ENCODE measurements around the gene ZNF629. TPM values are rescaled to one million over a fixed set of nuclear protein-coding genes. Genes with fewer than 3 reads are reported as not detected.

The ZNF629 gene
- total and polyA plus RNA-seq, 2 of the 4 experiments (the other 2 are of a cell fraction) = 7.3 to 9.1 TPM

DNA sequence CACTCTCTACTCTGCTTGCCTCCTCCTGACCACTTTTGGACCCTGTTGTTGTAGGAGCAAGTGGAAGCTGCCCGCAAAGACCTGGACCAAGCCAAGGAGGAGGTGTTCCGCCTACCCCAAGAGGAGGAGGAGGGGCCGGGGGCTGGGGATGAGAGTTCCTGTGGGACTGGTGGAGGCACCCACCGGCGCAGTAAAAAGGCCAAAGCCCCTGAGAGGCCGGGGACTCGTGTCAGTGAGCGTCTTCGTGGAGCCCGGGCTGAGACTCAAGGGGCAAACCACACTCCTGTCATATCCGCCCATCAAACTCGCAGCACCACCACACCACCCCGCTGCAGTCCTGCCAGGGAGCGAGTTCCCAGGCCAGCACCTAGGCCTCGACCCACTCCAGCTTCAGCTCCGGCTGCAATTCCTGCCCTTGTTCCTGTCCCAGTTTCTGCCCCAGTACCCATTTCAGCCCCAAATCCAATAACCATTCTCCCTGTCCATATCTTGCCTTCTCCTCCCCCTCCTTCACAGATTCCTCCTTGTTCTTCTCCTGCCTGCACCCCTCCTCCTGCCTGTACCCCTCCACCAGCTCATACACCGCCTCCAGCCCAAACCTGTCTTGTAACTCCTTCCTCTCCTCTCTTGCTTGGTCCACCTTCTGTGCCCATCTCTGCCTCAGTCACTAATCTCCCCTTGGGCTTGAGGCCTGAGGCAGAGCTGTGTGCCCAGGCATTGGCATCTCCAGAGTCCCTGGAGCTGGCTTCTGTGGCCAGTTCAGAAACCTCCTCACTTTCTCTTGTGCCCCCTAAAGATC, 49.8 kb downstream of the ZNF629 start:
- Histone ChIP-seq H3K27ac (ENCODE audit: insufficient read depth, low read length) (no peak overlapping the region), H4K20me1 (ENCODE audit: insufficient read depth, low read length) (peaks cover 8% of the 10 kb centered on the region; the same call in 1 of the 2 replicates), H2BK120ac (ENCODE audit: low read depth, low read length) (no peak overlapping the region), H2BK20ac (ENCODE audit: low read depth, low read length) (no peak overlapping the region), H3K27me3 (ENCODE audit: control insufficient read depth, insufficient read depth, low read length) (no peaks in the 10 kb centered on the region), H4K91ac (ENCODE audit: insufficient read depth, low read depth, low read length) (no peak overlapping the region), H2BK5ac (ENCODE audit: low read depth, low read length, poor library complexity, severe bottlenecking) (no peak overlapping the region), H3K23ac (ENCODE audit: low read depth, low read length) (no peak overlapping the region), H3K79me1 (ENCODE audit: low read depth in 1 of 2, low read length in 2 of 2) (peaks cover 11 to 44% of the 10 kb centered on the region in 2 experiments), H3K9me1 (ENCODE audit: insufficient read depth, low read length) (peaks cover 14% of the 10 kb centered on the region), H4K5ac (ENCODE audit: low read depth, low read length) (no peak overlapping the region), H3K56ac (ENCODE audit: extremely low read depth, insufficient read depth, low read length) (no peak overlapping the region), H3K4me2 (ENCODE audit: low read depth, low read length) (no peak overlapping the region), H4K8ac (ENCODE audit: low read depth in 2 of 2, low read length in 2 of 2) (no peak overlapping the region), H2AFZ (replicated peaks; ENCODE audit: low read length, poor library complexity) (no peak overlapping the region), H3K36me3 (ENCODE audit: control insufficient read depth, insufficient read depth, low read length) (peaks cover 64% of the 10 kb centered on the region), H3K18ac (ENCODE audit: low read depth, low read length) (no peak overlapping the region), H2BK15ac (ENCODE audit: low read depth, low read length) (no peak overlapping the region), H3K4me1 (ENCODE audit: control insufficient read depth, insufficient read depth, low read length) (peaks cover 14% of the 10 kb centered on the region), H3K9ac (ENCODE audit: low read depth, low read length) (no peak overlapping the region), H2AK9ac (replicated peaks; ENCODE audit: low read depth, low read length, poor library complexity) (no peak overlapping the region), H3K4me3 (ENCODE audit: insufficient read depth, low read depth, low read length) (no peak overlapping the region), H2AK5ac (ENCODE audit: low read depth, low read length) (no peak overlapping the region), H3K4ac (ENCODE audit: low read depth, low read length) (no peak overlapping the region), H3K14ac (replicated peaks; ENCODE audit: low read depth, low read length) (no peak overlapping the region), H3K9me3 (ENCODE audit: control insufficient read depth, insufficient read depth, low read length) (no peaks in the 10 kb centered on the region)
- no TSS peak for BruUV-seq (replicated peaks)
- in situ Hi-C loops (cut with MboI; ENCODE audit: low sequenced_read_pairs) = no loop called here
- POLR2A ChIA-PET (ENCODE audit: unreplicated experiment) = no interaction called here
- ATAC-seq (ENCODE audit: low read depth) (no peak), DNase-seq (no peak)
- dilution Hi-C loops (cut with HindIII; ENCODE audit: low sequenced_read_pairs, unreplicated experiment) = no loop called here
- CTCF ChIA-PET = no interaction called here
- TF ChIP-seq BHLHE40 (IDR thresholded peaks at IDR 0.05; ENCODE audit: low read depth, low read length) (no peak), SMC3 (IDR thresholded peaks at IDR 0.05; ENCODE audit: low read depth, low read length) (no peak), NFE2L2 (IDR thresholded peaks at IDR 0.05; ENCODE audit: low read depth, low read length) (no peak), RFX5 (IDR thresholded peaks at IDR 0.05; ENCODE audit: low read depth, low read length) (no peak), MAFK (IDR thresholded peaks at IDR 0.05; ENCODE audit: low read depth, low read length) (no peak), RAD21 (IDR thresholded peaks at IDR 0.05; ENCODE audit: low read length) (no peak), MAZ (IDR thresholded peaks at IDR 0.05; ENCODE audit: borderline replicate concordance, low read depth, low read length) (no peak), MXI1 (IDR thresholded peaks at IDR 0.05; ENCODE audit: borderline replicate concordance, low read depth, low read length) (no peak), CHD1 (IDR thresholded peaks at IDR 0.05; ENCODE audit: low read depth, low read length) (no peak), POLR2A (IDR thresholded peaks at IDR 0.05; ENCODE audit: low read depth, low read length) (no peak), CEBPB (IDR thresholded peaks at IDR 0.05; ENCODE audit: low read depth, low read length) (no peak)
- TF ChIP-seq, protein P1, sequence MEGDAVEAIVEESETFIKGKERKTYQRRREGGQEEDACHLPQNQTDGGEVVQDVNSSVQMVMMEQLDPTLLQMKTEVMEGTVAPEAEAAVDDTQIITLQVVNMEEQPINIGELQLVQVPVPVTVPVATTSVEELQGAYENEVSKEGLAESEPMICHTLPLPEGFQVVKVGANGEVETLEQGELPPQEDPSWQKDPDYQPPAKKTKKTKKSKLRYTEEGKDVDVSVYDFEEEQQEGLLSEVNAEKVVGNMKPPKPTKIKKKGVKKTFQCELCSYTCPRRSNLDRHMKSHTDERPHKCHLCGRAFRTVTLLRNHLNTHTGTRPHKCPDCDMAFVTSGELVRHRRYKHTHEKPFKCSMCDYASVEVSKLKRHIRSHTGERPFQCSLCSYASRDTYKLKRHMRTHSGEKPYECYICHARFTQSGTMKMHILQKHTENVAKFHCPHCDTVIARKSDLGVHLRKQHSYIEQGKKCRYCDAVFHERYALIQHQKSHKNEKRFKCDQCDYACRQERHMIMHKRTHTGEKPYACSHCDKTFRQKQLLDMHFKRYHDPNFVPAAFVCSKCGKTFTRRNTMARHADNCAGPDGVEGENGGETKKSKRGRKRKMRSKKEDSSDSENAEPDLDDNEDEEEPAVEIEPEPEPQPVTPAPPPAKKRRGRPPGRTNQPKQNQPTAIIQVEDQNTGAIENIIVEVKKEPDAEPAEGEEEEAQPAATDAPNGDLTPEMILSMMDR (conservative IDR thresholded peaks at IDR 0.05; ENCODE audit: low read depth, low read length) = no peak
- TF ChIP-seq, protein P2, sequence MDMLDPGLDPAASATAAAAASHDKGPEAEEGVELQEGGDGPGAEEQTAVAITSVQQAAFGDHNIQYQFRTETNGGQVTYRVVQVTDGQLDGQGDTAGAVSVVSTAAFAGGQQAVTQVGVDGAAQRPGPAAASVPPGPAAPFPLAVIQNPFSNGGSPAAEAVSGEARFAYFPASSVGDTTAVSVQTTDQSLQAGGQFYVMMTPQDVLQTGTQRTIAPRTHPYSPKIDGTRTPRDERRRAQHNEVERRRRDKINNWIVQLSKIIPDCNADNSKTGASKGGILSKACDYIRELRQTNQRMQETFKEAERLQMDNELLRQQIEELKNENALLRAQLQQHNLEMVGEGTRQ (IDR thresholded peaks at IDR 0.05; ENCODE audit: low read depth, low read length) = no peak
- TF ChIP-seq, protein P3, sequence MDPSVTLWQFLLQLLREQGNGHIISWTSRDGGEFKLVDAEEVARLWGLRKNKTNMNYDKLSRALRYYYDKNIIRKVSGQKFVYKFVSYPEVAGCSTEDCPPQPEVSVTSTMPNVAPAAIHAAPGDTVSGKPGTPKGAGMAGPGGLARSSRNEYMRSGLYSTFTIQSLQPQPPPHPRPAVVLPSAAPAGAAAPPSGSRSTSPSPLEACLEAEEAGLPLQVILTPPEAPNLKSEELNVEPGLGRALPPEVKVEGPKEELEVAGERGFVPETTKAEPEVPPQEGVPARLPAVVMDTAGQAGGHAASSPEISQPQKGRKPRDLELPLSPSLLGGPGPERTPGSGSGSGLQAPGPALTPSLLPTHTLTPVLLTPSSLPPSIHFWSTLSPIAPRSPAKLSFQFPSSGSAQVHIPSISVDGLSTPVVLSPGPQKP (IDR thresholded peaks at IDR 0.05; ENCODE audit: borderline replicate concordance, low read depth, low read length) = no peak
- WGBS, 2 experiments (ENCODE audit: extremely low coverage in 2 of 2, insufficient read length in 1 of 2) = 94% methylated on average over 11 of the region's 17 CpGs; no CpG with 5 or more reads in 1 of the 2 experiments
- intact Hi-C loops (cut with micrococcal nuclease) = no loop called here

All from IMR-90 (cell line).